Central memory CD8-positive, alpha-beta T cell (primary cell): Measurements from ENCODE around the gene ROR1.

Experiments
- ATAC-seq: fragments of 150-1000 bp; cut with Tn5 transposase; replicated peaks from 2 replicates; pipeline ENCODE4 v1.10.0; 2022; ENCODE audit warnings: mild to moderate bottlenecking, moderate FRiP score, moderate number of reproducible peaks; ENCODE audit not compliant: poor library complexity, severe bottlenecking; ENCODE audit errors: extremely low read depth
- DNase-seq, 2 donors: peaks; one replicate each; pipeline ENCODE4 v3.0.0; 2021; ENCODE audit warnings: low spot score in 2 of 2
- H3K27ac Mint-ChIP-seq: one replicate; pipeline ENCODE4 v1.8.0; 2022; ENCODE audit warnings: low read depth, mild to moderate bottlenecking, moderate library complexity, mixed read lengths
- H3K27me3 Mint-ChIP-seq: one replicate; pipeline ENCODE4 v1.8.0; 2022; ENCODE audit warnings: mixed read lengths
- H3K36me3 Mint-ChIP-seq: one replicate; pipeline ENCODE4 v1.8.0; 2022; ENCODE audit warnings: mild to moderate bottlenecking, moderate library complexity, mixed read lengths; ENCODE audit not compliant: insufficient read depth
- H3K4me1 Mint-ChIP-seq: one replicate; pipeline ENCODE4 v1.8.0; 2022; ENCODE audit warnings: mixed read lengths
- H3K4me3 Mint-ChIP-seq: one replicate; pipeline ENCODE4 v1.8.0; 2022; ENCODE audit warnings: mild to moderate bottlenecking, moderate library complexity, mixed read lengths
- H3K9me3 Mint-ChIP-seq: one replicate; pipeline ENCODE4 v1.8.0; 2022; ENCODE audit warnings: mixed read lengths

The ROR1 gene

GRCh38 chr1:63772876-63773275, 941 bp upstream of the ROR1 start:
- ATAC-seq: no peak
- Mint-ChIP-seq H3K27me3 (peaks cover 71% of the 10 kb centered on the region), H3K36me3 (no peaks in the 10 kb centered on the region), H3K4me3 (peak overlapping the region; percentile 27), H3K27ac (no peak overlapping the region), H3K9me3 (no peaks in the 10 kb centered on the region), H3K4me1 (no peaks in the 10 kb centered on the region)
- no peak for DNase-seq

DNA sequence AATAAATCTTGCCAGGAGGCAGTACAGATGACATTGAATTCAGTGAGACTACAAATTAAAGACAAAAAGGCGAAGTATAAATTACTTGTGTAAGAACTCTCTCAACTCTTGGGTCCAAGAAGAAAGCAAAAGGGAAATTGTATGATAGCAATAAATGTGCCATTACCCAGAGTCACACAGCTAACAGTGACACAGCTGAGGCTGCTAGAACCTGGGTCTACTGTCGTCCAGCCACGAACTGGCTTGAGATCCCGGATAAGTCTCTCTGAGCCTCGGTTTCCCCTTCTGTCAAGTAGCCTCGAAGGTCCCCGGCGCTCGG, 362 bp upstream of the ROR1 start:
- ATAC-seq (no peak), DNase-seq (no peak)
- Mint-ChIP-seq H3K27ac (no peak overlapping the region), H3K9me3 (no peaks in the 10 kb centered on the region), H3K27me3 (peaks cover 76% of the 10 kb centered on the region), H3K4me3 (peak overlapping the region; percentile 27), H3K36me3 (no peaks in the 10 kb centered on the region), H3K4me1 (no peaks in the 10 kb centered on the region)

DNA sequence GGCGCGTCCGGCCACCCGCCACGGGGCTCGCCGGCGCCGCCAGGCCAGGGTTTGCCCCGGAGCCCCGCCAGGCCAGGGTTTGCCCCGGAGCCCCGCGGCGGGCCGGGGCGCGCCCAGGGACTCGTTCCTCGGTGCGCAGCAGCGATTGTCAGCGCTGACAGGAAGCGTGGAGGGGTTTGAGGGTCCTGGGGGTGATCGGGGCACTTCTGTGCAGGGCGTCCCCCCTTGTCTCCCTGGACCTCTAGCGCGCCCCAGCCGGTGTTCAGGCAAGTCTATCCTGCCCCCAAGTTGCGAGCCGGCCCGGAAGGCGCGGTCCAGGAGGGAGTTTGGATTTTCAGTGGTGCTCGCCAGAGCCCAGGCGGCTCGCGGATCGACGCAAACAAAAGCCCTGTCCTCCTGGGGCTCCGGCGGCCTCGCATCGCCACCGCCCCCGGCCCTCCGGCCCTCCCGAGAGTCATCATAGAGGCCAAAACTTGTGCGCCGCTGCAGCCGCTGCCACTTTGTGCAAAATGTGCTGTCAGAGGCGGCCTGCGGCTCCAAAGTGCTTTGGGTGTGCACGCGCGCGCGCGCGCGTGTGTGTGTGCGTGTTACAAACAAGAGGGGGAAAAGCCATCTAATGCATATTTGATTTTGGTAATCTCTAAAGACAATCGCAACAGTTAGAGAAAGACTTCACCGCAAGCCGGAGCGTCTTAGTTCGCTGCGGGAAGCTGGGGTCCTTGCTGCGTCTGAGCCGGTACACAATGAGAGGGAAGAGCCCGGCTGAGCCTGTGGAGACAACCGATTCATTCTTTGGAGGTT, 1.0 kb downstream of the ROR1 start:
- H3K36me3 Mint-ChIP-seq: no peaks in the 10 kb centered on the region
- no peak overlapping the region for H3K27ac Mint-ChIP-seq
- H3K9me3 Mint-ChIP-seq: no peaks in the 10 kb centered on the region
- peak overlapping the region; percentile 23 for H3K4me3 Mint-ChIP-seq
- DNase-seq (no peak), ATAC-seq (no peak)
- peaks cover 85% of the 10 kb centered on the region for H3K27me3 Mint-ChIP-seq
- H3K4me1 Mint-ChIP-seq: no peaks in the 10 kb centered on the region

DNA sequence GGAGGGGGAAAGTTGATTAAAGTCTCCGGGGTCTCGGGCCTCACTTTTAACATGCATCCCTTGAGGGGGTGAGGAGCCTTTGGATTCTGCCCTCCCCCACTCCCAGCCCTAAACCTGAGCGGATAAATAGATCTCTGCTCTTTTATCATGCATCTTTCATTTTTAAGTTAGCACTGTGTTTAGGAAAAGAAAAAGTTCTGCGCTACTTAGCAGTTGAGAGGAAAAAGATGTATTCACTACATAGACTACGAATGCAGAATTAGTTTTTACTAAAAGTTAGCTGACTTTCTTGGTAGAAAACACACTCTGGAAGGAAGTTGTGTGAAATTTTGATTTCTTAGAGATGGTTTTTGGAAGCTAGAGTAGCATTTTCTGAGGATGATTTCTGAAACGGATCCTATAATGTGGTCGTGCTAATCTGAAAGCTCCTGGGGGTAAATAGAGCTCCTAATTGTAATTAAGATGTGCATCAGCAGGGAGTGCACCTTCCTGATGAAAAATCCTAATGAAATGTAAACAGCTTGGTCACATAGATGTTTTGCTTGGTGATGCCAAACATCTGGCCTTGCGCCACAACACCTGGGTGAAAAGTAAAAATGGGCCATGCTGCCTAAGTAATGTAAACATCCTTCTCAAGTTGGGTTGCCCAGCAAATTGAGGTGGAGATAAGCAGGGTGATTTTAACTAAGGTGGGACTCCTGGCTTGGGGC, 1.8 kb downstream of the ROR1 start:
- Mint-ChIP-seq H3K36me3 (no peaks in the 10 kb centered on the region), H3K4me3 (peak overlapping the region; percentile 23), H3K27ac (no peak overlapping the region), H3K27me3 (peaks cover 85% of the 10 kb centered on the region), H3K4me1 (no peaks in the 10 kb centered on the region), H3K9me3 (no peaks in the 10 kb centered on the region)
- DNase-seq: no peak
- ATAC-seq: no peak

DNA sequence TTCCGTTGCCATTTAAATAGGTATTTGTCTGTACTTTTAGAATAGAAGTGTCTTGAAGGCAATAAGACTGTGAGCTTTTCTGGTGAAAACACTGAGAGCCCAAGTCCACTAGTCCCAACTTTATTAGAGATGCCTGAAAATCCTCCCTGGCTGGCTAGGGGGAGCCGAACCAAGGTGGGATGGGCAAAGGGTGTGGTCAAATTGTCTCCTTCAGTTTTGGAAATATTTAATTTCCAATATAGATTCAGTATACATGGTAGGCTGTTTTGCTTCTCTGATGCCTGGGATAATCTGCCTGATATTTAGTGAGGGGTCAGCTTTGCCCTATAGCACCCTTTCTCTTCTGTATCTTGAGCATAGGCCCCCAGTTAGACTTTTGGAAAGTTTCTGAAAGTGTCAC, 3.5 kb downstream of the ROR1 start:
- Mint-ChIP-seq H3K9me3 (no peaks in the 10 kb centered on the region), H3K27ac (no peak overlapping the region), H3K27me3 (peaks cover 79% of the 10 kb centered on the region), H3K4me3 (no peak overlapping the region), H3K4me1 (no peaks in the 10 kb centered on the region), H3K36me3 (no peaks in the 10 kb centered on the region)
- ATAC-seq (no peak), DNase-seq (no peak)

- no peak overlapping the region for H3K4me3 Mint-ChIP-seq
- DNase-seq (no peak), ATAC-seq (no peak)
- no peak overlapping the region for H3K27ac Mint-ChIP-seq
- no peaks in the 10 kb centered on the region for H3K9me3 Mint-ChIP-seq
- peaks cover 70% of the 10 kb centered on the region for H3K27me3 Mint-ChIP-seq
- no peaks in the 10 kb centered on the region for H3K36me3 Mint-ChIP-seq
- no peaks in the 10 kb centered on the region for H3K4me1 Mint-ChIP-seq
Measured at GRCh38 chr1:63777965-63778880, 4.4 kb downstream of the ROR1 start.

GRCh38 chr1:63779338-63780211, 5.8 kb downstream of the ROR1 start:
- no peak for ATAC-seq
- Mint-ChIP-seq H3K27me3 (peaks cover 64% of the 10 kb centered on the region), H3K4me3 (no peak overlapping the region)

GRCh38 chr1:63780565-63780964, 6.7 kb downstream of the ROR1 start:
- Mint-ChIP-seq H3K27ac (no peak overlapping the region), H3K4me1 (no peaks in the 10 kb centered on the region), H3K4me3 (no peak overlapping the region), H3K27me3 (peaks cover 54% of the 10 kb centered on the region), H3K36me3 (no peaks in the 10 kb centered on the region), H3K9me3 (no peaks in the 10 kb centered on the region)
- DNase-seq (no peak), ATAC-seq (no peak)

More at GRCh38 chr1:63779338-63780211, 5.8 kb downstream of the ROR1 start:
- Mint-ChIP-seq H3K27ac (no peak overlapping the region), H3K9me3 (no peaks in the 10 kb centered on the region), H3K36me3 (no peaks in the 10 kb centered on the region), H3K4me1 (no peaks in the 10 kb centered on the region)
- DNase-seq: no peak

- peaks cover 30% of the 10 kb centered on the region for H3K27me3 Mint-ChIP-seq
- H3K9me3 Mint-ChIP-seq: no peaks in the 10 kb centered on the region
- DNase-seq (no peak), ATAC-seq (no peak)
- no peaks in the 10 kb centered on the region for H3K36me3 Mint-ChIP-seq
- no peak overlapping the region for H3K27ac Mint-ChIP-seq
- no peaks in the 10 kb centered on the region for H3K4me1 Mint-ChIP-seq
- H3K4me3 Mint-ChIP-seq: no peak overlapping the region
Measured at GRCh38 chr1:63782982-63783381, 9.2 kb downstream of the ROR1 start.

GRCh38 chr1:63784083-63784482, 10.3 kb downstream of the ROR1 start:
- ATAC-seq: no peak
- no peaks in the 10 kb centered on the region for H3K9me3 Mint-ChIP-seq
- H3K27me3 Mint-ChIP-seq: peaks cover 25% of the 10 kb centered on the region
- H3K4me1 Mint-ChIP-seq: no peaks in the 10 kb centered on the region
- no peak overlapping the region for H3K4me3 Mint-ChIP-seq
- no peaks in the 10 kb centered on the region for H3K36me3 Mint-ChIP-seq
- no peak for DNase-seq
- H3K27ac Mint-ChIP-seq: no peak overlapping the region

DNA sequence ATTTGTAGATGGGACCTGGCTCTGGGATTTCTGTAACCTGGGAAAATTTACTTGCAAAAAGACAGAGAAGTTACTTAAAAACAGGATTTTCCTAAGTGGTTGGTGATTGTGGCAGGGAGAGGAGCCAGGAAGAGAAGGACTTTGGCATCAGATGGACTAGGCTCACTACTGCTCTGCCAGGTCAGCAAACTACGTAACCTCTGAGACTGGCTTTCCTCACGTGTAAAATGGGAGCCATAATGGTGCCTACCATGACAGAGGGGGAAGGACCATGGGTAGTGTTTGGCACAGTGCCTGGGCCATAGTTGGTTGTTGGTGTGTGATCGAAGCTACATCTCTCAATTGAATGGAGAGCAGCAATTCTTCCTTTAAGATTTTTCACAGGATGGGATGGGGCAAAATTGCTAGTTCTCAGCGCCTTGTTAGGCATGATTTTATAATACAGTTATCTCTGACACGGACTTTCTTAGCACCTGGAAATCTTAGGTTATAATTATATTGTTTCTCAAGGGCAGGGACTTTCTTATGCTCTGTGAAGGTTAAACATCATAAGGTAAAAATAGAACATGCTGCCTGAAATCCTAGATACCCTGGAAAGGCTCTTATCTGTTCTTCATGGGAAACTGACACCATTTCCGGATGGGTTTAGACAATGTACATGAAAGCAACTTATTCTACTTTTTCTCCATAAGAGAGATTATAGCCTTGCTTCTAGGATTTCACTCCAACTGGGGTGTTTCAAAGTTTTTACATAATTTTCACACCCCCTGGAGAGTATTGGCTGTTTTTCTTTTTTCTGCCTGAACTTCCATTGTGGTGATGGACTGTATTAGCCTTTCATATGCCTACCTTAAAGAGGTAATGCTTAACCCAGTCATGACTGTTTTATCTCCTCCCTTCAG, 10.9 kb downstream of the ROR1 start:
- no peak for ATAC-seq

More for the DNA sequence above, 10.9 kb downstream of the ROR1 start:
- H3K27ac Mint-ChIP-seq: no peak overlapping the region
- H3K4me3 Mint-ChIP-seq: no peak overlapping the region
- no peak for DNase-seq
- no peaks in the 10 kb centered on the region for H3K36me3 Mint-ChIP-seq
- peaks cover 25% of the 10 kb centered on the region for H3K27me3 Mint-ChIP-seq
- no peaks in the 10 kb centered on the region for H3K4me1 Mint-ChIP-seq
- H3K9me3 Mint-ChIP-seq: no peaks in the 10 kb centered on the region
